GM18951 (cell line): ENCODE data around the gene DCTN2.

Experiments used
- POLR2A ChIP-seq: IDR thresholded peaks from 4 replicates; pipeline ENCODE4 v1.6.1; 2011; ENCODE audit warnings: mild to moderate bottlenecking; ENCODE audit not compliant: insufficient read length, insufficient read depth; ENCODE audit errors: extremely low read depth
- in situ Hi-C: fragments of 300-500 bp; cut with MboI; formaldehyde crosslinking; loops from one replicate; pipeline ENCODE4 v1.12.0; 2022; ENCODE audit warnings: low sequenced_read_pairs, mixed read lengths, inconsistent platforms; ENCODE audit not compliant: unreplicated experiment

The DCTN2 gene

GRCh38 chr12:57487055-57487596 lies 59.9 kb downstream of the DCTN2 start:
- no peak for TF ChIP-seq POLR2A
- in situ Hi-C loops, result no loop called here

DNA sequence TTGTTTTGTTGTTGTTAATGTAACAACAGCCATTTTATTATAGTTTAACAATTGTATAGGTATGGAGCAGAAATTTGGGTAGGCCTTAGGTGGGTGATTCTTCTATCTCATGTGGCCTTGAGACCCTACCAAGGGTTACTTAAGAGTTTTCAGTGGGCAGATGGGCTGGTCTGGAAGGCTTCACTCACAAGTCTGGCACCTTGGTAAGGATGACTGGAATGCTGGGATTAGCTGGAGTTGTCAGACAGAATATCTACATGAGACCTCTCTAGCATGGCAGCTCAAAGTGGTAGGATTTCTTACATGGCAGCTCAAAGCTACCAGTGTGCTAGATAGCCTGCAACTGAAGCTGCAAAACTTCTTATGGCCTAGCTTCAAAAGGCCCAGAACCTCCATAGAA lies 61.3 kb downstream of the DCTN2 start:
- no peak for TF ChIP-seq POLR2A

DNA sequence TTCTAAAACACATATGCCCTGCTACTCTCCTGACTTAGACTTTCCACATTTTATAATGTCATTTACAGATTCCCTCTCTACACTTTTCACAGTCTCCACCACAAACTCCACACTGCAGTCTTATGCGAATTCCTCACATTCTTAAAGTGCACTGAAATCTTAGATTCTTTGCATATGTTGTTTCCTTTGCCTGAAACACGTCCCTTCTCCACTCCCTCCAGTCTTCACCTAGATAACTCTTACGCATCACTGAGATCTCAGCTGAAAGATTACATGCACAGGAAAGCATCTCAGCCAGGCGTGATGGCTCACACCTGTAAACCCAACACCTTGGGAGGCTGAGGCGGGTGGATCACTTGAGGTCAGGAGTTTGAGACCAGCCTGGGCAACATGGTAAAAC lies 63.5 kb downstream of the DCTN2 start:
- TF ChIP-seq POLR2A, result no peak
- in situ Hi-C loops, result no loop called here

More for the DNA sequence above, 61.3 kb downstream of the DCTN2 start:
- in situ Hi-C loops, result no loop called here

GRCh38 chr12:57481671-57482070 lies 65.3 kb downstream of the DCTN2 start:
- no peak for TF ChIP-seq POLR2A
- in situ Hi-C loops, result no loop called here
